GM12892 (cell line): ENCODE results near the gene MSMO1.

Experiments used
- POLR2A ChIP-seq: IDR thresholded peaks from 2 replicates; pipeline ENCODE4 v1.6.1; 2011; ENCODE audit warnings: low read depth, low read length, control low read depth
- POLR2AphosphoS5 ChIP-seq: IDR thresholded peaks from 2 replicates; pipeline ENCODE4 v1.6.1; 2011; ENCODE audit warnings: low read depth, low read length, control low read depth

DNA sequence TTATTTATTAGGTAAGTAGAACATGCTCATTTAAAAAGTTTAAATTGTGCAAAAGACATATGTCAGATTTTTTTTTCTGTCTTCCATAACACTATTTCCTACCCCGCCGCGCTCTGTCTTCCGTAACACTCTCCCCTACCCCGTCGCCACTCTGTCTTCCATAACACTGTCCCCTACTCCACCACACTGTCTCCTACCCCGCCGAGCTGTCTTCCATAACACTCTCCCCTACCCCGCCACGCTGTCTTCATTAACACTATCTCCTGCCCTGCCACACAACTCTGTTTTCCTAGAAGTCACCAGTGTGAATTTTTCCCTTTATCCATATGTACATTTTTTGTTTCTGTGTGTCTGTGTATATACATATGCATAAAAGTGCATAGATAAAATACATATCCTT lies 4.4 kb downstream of the MSMO1 start:
- no peak for TF ChIP-seq POLR2AphosphoS5
- TF ChIP-seq POLR2A: no peak
